ENCODE data around the gene LTBP2.

LTBP2 gene

DNA sequence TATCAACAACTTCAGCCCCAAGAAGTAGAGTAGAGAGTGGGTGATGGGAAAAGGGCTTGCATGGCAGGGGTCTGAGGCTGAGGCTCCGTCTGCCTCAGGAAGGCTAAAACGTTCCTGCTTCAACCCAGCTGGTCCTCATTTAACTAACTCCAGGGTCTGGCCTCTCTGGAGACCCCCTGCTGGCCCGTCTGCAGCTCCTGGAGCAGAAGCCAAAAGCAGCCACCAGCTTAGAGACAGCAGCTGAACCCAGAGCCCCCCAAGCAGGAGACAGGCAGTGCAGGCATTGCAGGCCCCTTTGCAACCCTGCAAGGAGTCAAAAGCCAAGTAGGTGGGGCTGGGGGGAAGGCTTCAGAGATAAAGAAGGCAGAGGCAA, 25.1 kb upstream of the LTBP2 start:
- no peaks in the 10 kb centered on the region for H3K9me3 ChIP-seq (ENCODE audit: control insufficient read depth, insufficient read depth, low read depth, low read length)
- H3K4me3 ChIP-seq (ENCODE audit: low read depth, low read length) = no peak overlapping the region
- TF ChIP-seq ZNF202 (tag by site-specific recombination; IDR thresholded peaks at IDR 0.05; ENCODE audit: borderline replicate concordance) (no peak), HOXA7 (CRISPR knock-in tag; IDR thresholded peaks at IDR 0.05; ENCODE audit: borderline replicate concordance) (no peak), ZNF558 (tag by site-specific recombination; IDR thresholded peaks at IDR 0.05) (no peak), ZIC2 (tag by site-specific recombination; IDR thresholded peaks at IDR 0.05) (peak; percentile 61)
- ChIA-PET CTCF (interaction anchor here (0.6 kb wide), 3 partner anchors 8 to 634 kb away, joined by 3 read pairs; no protein-coding TSS in a partner anchor), POLR2A (no interaction called here)
- H3K4me1 ChIP-seq (ENCODE audit: control insufficient read depth, insufficient read depth, low read length) = no peaks in the 10 kb centered on the region
- no peak overlapping the region for H3K27ac ChIP-seq (ENCODE audit: extremely low read depth, low read depth, low read length)
- H3K36me3 ChIP-seq (ENCODE audit: control insufficient read depth in 2 of 2, insufficient read depth in 1 of 2, low read length in 2 of 2) = no peaks in the 10 kb centered on the region

DNA sequence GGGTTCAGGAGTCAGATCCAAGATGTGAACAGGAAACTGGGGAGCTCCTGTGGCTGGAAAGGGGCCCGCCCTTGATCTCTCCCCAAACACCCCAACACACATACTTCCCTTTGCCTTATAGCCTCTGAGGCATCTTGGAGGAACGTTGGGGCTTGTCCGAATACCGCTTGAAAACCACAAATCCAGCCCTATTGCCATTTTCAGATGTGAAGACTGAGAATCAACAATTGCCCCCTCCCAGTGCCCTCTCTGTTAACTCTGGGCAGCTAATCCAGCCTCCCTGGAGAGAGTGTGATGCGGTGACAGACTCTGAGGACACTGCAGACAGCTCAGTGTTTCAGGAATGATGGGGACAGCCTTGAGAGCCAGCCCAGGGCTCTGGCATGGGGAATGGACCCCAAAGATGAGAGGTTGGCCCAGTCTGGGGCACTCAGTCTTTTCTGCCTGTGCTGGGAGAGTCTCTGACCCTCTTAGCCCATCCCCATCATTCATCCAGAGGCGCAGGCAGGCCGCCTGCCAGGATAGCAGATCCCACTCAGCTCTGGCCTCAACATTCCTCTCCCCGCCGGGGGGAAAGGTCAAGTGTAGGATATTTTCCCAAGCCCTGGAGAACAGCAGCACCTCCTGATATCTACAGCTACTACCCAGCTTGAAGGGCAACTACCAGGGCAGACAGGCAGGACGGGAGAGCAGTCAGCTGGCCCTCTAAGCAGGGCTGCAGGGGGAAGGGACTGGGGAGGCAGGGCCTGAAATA, 24.6 kb upstream of the LTBP2 start:
- no peaks in the 10 kb centered on the region for H3K4me1 ChIP-seq (ENCODE audit: control insufficient read depth, insufficient read depth, low read length)
- H3K27ac ChIP-seq (ENCODE audit: extremely low read depth, low read depth, low read length) = no peak overlapping the region
- no peaks in the 10 kb centered on the region for H3K36me3 ChIP-seq (ENCODE audit: control insufficient read depth in 2 of 2, insufficient read depth in 1 of 2, low read length in 2 of 2)
- CTCF ChIA-PET = interaction anchor here (0.6 to 0.7 kb wide), 4 partner anchors 8 to 633 kb away, joined by 3 to 4 read pairs (median 3); no protein-coding TSS in a partner anchor
- POLR2A ChIA-PET = no interaction called here
- H3K9me3 ChIP-seq (ENCODE audit: control insufficient read depth, insufficient read depth, low read depth, low read length) = no peaks in the 10 kb centered on the region
- H3K4me3 ChIP-seq (ENCODE audit: low read depth, low read length) = no peak overlapping the region
- TF ChIP-seq ZNF354C (tag by site-specific recombination; IDR thresholded peaks at IDR 0.05; ENCODE audit: borderline replicate concordance, low read depth) (no peak), ZNF670 (tag by site-specific recombination; IDR thresholded peaks at IDR 0.05; ENCODE audit: low read depth) (no peak), MEIS1 (CRISPR knock-in tag; IDR thresholded peaks at IDR 0.05; ENCODE audit: borderline replicate concordance) (no peak), ZNF292 (tag by site-specific recombination; IDR thresholded peaks at IDR 0.05; ENCODE audit: borderline replicate concordance, low read depth) (no peak), ZNF571 (tag by site-specific recombination; IDR thresholded peaks at IDR 0.05) (no peak), ZNF549 (tag by site-specific recombination; IDR thresholded peaks at IDR 0.05) (no peak), ZNF624 (tag by site-specific recombination; IDR thresholded peaks at IDR 0.05) (no peak), KLF10 (tag by site-specific recombination; IDR thresholded peaks at IDR 0.05) (no peak), ZBTB48 (tag by site-specific recombination; IDR thresholded peaks at IDR 0.05) (no peak), SALL2 (tag by site-specific recombination; IDR thresholded peaks at IDR 0.05; ENCODE audit: borderline replicate concordance) (no peak), OVOL3 (tag by site-specific recombination; IDR thresholded peaks at IDR 0.05) (no peak), GFI1B (tag by site-specific recombination; IDR thresholded peaks at IDR 0.05) (no peak), ZNF221 (tag by site-specific recombination; IDR thresholded peaks at IDR 0.05; ENCODE audit: borderline replicate concordance) (no peak)
- TF ChIP-seq, protein P1, sequence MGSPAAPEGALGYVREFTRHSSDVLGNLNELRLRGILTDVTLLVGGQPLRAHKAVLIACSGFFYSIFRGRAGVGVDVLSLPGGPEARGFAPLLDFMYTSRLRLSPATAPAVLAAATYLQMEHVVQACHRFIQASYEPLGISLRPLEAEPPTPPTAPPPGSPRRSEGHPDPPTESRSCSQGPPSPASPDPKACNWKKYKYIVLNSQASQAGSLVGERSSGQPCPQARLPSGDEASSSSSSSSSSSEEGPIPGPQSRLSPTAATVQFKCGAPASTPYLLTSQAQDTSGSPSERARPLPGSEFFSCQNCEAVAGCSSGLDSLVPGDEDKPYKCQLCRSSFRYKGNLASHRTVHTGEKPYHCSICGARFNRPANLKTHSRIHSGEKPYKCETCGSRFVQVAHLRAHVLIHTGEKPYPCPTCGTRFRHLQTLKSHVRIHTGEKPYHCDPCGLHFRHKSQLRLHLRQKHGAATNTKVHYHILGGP (tag by site-specific recombination; IDR thresholded peaks at IDR 0.05) = no peak
- TF ChIP-seq, protein P2, sequence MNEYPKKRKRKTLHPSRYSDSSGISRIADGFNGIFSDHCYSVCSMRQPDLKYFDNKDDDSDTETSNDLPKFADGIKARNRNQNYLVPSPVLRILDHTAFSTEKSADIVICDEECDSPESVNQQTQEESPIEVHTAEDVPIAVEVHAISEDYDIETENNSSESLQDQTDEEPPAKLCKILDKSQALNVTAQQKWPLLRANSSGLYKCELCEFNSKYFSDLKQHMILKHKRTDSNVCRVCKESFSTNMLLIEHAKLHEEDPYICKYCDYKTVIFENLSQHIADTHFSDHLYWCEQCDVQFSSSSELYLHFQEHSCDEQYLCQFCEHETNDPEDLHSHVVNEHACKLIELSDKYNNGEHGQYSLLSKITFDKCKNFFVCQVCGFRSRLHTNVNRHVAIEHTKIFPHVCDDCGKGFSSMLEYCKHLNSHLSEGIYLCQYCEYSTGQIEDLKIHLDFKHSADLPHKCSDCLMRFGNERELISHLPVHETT (tag by site-specific recombination; IDR thresholded peaks at IDR 0.05) = no peak
- TF ChIP-seq, protein P3, sequence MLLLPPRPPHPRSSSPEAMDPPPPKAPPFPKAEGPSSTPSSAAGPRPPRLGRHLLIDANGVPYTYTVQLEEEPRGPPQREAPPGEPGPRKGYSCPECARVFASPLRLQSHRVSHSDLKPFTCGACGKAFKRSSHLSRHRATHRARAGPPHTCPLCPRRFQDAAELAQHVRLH (tag by site-specific recombination; IDR thresholded peaks at IDR 0.05) = no peak
